Osteocyte (in vitro differentiated cells): Measurements from ENCODE around the gene DGUOK. TPM values are rescaled to one million over a fixed set of nuclear protein-coding genes. Genes with fewer than 3 reads are reported as not detected.

Experiments
- DNase-seq: peaks from one replicate; pipeline ENCODE4 v3.0.0; 2021; ENCODE audit warnings: mixed read lengths; ENCODE audit not compliant: unreplicated experiment; ENCODE audit errors: extremely low spot score
- H3K27ac Mint-ChIP-seq: one replicate; pipeline ENCODE4 v1.8.0; 2021; ENCODE audit warnings: mild to moderate bottlenecking, mixed read lengths; ENCODE audit not compliant: unreplicated experiment
- H3K27me3 Mint-ChIP-seq: one replicate; pipeline ENCODE4 v1.8.0; 2021; ENCODE audit warnings: mixed read lengths; ENCODE audit not compliant: unreplicated experiment
- H3K36me3 Mint-ChIP-seq: one replicate; pipeline ENCODE4 v1.8.0; 2021; ENCODE audit warnings: mixed read lengths; ENCODE audit not compliant: unreplicated experiment
- H3K4me1 Mint-ChIP-seq: one replicate; pipeline ENCODE4 v1.8.0; 2021; ENCODE audit warnings: mixed read lengths; ENCODE audit not compliant: unreplicated experiment
- H3K4me3 Mint-ChIP-seq: one replicate; pipeline ENCODE4 v1.8.0; 2021; ENCODE audit warnings: mild to moderate bottlenecking, moderate library complexity, mixed read lengths; ENCODE audit not compliant: unreplicated experiment
- H3K9me3 Mint-ChIP-seq: one replicate; pipeline ENCODE4 v1.8.0; 2021; ENCODE audit warnings: mixed read lengths; ENCODE audit not compliant: unreplicated experiment
- CTCF ChIP-seq: fragments of 200-600 bp; sonication (generic); IDR thresholded peaks from 2 replicates; pipeline ENCODE4 v1.5.0; 2021; ENCODE audit warnings: antibody characterized with exemption, mild to moderate bottlenecking, moderate library complexity
- total RNA-seq: library from RNA; stranded (reverse); gene quantifications from 2 replicates; pipeline ENCODE4 v1.2.1, GENCODE V29; 2021

The DGUOK gene
- total RNA-seq, 1 donor from 2014 or later, result 63.9 TPM

DNA sequence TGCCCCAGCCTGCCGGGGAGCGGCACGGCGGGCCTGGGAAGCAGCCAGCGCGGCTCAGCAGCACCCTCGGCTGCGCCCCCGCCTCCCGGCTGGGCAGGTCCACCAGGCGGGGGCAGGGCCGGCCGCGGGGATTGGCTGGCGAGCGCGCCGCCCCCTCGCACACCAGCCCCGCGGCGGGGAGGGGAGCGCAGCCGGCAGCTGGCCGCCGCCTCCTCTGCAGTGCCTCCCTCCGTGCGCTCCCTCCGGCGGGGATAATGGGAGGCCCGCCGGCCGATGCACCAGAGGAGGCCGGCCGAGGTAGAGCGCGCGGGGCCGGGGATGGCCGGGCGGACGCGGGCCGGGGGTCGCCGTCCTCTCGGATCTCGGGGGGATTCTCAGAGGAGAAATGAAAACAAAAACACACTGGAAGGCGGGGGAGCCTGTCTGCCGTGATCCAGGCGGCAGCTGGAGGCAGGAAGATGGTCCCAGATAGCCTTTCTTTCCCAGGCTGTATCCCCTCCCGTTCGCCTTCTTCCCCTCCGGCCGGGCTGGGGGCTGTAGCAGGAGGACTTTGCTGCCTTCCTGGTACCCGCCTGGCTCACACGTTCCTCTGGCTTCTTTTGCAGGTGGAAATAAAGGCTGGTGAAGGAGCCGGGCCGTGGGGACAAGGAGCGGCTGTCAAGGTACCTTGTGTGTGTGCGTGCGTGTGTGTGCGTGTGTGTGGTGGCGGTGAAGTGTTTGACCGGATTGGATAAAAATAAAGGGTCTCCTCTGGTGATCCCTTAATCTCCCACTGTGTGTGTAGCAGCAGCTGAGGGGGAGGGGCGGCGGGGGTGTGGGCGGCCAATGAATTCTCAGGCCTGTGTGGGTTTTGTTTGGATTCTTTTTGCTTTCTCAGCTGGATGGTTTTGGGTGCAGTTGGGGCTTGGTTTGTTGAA lies 76.1 kb downstream of the DGUOK start:
- no peaks in the 10 kb centered on the region for H3K9me3 Mint-ChIP-seq
- peaks cover 2% of the 10 kb centered on the region for H3K36me3 Mint-ChIP-seq
- no peaks in the 10 kb centered on the region for H3K27me3 Mint-ChIP-seq
- H3K27ac Mint-ChIP-seq, result peak overlapping the region; percentile 92
- peaks cover 77% of the 10 kb centered on the region for H3K4me1 Mint-ChIP-seq
- TF ChIP-seq CTCF, result no peak
- H3K4me3 Mint-ChIP-seq, result peak overlapping the region; percentile 82
- DNase-seq, result peak; percentile 95

GRCh38 chr2:74003494-74004211 lies 77.0 kb downstream of the DGUOK start:
- no peak for DNase-seq
- Mint-ChIP-seq H3K4me3 (peak overlapping the region; percentile 82), H3K27me3 (no peaks in the 10 kb centered on the region), H3K4me1 (peaks cover 86% of the 10 kb centered on the region), H3K36me3 (peaks cover 2% of the 10 kb centered on the region), H3K27ac (peak overlapping the region; percentile 92), H3K9me3 (no peaks in the 10 kb centered on the region)
- no peak for TF ChIP-seq CTCF

DNA sequence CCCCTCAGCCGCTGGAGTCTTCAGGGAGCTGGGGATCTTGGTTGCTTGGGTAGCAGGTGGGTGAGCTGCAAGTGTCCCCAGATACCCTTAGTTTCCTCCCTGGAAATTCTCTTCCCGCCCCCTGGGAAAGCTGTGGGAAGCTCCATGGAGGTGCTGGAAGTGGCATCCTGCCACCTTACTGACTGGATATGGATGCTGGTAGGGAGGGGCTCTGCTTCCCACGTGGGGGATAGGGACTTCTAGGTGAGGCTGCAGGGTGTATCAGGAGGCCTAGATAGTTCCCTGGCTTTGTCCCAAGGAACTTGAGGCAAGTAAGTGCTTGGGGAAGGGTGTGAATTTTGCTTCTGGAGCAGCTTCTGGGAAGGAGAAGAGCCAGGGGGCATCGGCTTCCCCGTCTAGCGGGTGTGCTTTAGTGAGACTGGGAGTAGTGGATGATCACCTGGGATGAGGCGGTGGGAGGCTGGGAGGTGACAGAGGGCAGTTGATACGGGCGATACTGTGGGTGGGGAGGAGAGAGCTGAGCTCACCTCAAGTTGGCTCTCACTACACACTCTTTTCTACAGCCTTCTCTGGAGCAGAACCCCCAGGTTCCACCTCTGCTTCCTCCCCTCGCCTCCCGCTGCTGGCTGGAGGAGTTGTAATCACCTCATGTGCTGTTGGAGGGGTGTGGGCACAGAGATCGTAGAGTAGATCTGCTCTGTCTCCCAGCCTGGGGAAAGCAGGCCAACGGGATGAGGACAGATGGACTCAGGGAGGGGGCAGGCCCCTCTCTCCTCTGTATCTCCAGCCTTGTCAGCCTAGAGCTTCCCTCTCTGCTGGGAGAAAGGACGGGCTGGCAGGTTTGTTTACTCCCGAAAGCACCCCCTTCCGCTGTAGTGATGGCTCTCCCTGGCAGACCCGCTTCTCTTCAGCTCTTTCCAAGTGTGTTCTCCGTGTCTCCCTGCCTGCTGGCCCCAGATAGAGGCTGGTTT lies 77.8 kb downstream of the DGUOK start:
- peak overlapping the region; percentile 92 for H3K27ac Mint-ChIP-seq
- peaks cover 91% of the 10 kb centered on the region for H3K4me1 Mint-ChIP-seq
- DNase-seq, result no peak
- no peaks in the 10 kb centered on the region for H3K27me3 Mint-ChIP-seq
- peaks cover 2% of the 10 kb centered on the region for H3K36me3 Mint-ChIP-seq
- no peaks in the 10 kb centered on the region for H3K9me3 Mint-ChIP-seq
- peak overlapping the region; percentile 82 for H3K4me3 Mint-ChIP-seq
- no peak for TF ChIP-seq CTCF

DNA sequence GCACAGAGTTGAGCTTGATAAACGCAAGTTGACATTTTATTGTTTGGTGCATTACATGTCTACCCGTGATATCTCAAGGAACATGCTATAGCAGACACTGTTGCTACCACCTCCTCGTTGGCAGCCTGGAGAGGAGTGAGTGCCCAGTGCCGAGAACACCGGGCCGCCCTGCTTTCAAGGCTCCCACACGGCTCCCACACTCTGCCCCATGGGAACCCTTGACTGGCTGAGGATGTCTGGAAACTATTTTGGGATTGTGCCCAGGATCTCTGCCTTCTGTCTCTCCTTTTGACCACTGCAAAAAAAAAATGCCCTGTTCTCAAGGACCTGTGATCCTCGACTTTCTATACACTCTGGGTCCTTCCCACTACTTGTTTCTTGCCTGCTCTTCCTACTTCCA lies 79.1 kb downstream of the DGUOK start:
- Mint-ChIP-seq H3K36me3 (peaks cover 4% of the 10 kb centered on the region), H3K4me1 (peaks cover 90% of the 10 kb centered on the region), H3K9me3 (no peaks in the 10 kb centered on the region), H3K27me3 (no peaks in the 10 kb centered on the region), H3K4me3 (peak overlapping the region; percentile 44), H3K27ac (peak overlapping the region; percentile 19)
- no peak for TF ChIP-seq CTCF
- no peak for DNase-seq
